Upper lobe of left lung (tissue), 4 donors: ENCODE data around the gene NECTIN4.

Experiments
- POLR2A ChIP-seq, 4 donors: fragments of 450-650 bp; IDR thresholded peaks; one replicate each; pipeline ENCODE4 v1.5.1; 2016 to 2017; ENCODE audit warnings: antibody characterized with exemption in 4 of 4, mild to moderate bottlenecking in 2 of 4
- TF ChIP-seq, protein P1 (sequence below), 6 experiments: fragments of 450-650 bp in 4 of 6; fragments of 200-600 bp in 2 of 6; sonication (generic) in 2 of 6; IDR thresholded peaks; one replicate each; pipeline ENCODE4 v1.5.1; 2016 to 2019; ENCODE audit warnings: antibody characterized with exemption in 6 of 6

DNA sequence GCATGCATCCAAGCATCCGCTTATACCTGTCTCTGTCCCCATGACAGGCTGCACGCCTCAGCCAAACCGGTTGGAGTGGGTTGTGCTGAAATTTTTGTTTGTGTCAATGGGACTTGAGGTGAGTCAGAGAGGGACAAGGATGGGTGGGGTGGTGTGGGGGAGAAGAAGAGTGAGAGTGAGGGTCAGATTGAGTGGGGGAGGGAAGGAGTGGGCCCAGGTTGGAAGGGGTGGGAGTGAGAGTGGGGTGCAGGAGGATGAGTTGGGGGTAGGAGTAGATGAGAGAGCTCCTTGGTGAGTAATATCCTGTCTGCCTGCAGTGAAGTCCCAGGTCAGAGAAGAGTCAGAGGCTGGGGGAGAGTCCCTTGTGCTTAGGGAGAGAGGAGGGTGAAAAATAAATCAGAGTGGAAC is 3.3 kb upstream of the NECTIN4 start:
- TF ChIP-seq, protein P1, sequence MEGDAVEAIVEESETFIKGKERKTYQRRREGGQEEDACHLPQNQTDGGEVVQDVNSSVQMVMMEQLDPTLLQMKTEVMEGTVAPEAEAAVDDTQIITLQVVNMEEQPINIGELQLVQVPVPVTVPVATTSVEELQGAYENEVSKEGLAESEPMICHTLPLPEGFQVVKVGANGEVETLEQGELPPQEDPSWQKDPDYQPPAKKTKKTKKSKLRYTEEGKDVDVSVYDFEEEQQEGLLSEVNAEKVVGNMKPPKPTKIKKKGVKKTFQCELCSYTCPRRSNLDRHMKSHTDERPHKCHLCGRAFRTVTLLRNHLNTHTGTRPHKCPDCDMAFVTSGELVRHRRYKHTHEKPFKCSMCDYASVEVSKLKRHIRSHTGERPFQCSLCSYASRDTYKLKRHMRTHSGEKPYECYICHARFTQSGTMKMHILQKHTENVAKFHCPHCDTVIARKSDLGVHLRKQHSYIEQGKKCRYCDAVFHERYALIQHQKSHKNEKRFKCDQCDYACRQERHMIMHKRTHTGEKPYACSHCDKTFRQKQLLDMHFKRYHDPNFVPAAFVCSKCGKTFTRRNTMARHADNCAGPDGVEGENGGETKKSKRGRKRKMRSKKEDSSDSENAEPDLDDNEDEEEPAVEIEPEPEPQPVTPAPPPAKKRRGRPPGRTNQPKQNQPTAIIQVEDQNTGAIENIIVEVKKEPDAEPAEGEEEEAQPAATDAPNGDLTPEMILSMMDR (IDR thresholded peaks at IDR 0.05), result no peak
- no peak for TF ChIP-seq POLR2A (IDR thresholded peaks at IDR 0.05)
